H1 (cell line): ENCODE data around the gene DCX. TPM values are rescaled to one million over a fixed set of nuclear protein-coding genes. Genes with fewer than 3 reads are reported as not detected.

Experiments
- CTCF ChIA-PET: fragments of 300-600 bp; sonication (Branson Sonifier 250); formaldehyde crosslinking; loops from one replicate; lab custom pipeline; 2021; ENCODE audit not compliant: partially characterized antibody; lab: Charles Lee
- POLR2A ChIA-PET: fragments of 300-600 bp; sonication (Branson Sonifier 250); formaldehyde crosslinking; loops from one replicate; lab custom pipeline; 2021; ENCODE audit warnings: inconsistent platforms; ENCODE audit not compliant: partially characterized antibody; lab: Charles Lee
- DNase-seq, 2 experiments: peaks; one replicate each; pipeline versions ENCODE4 v3.0.0 to v3.0.0-alpha.2; 2010 to 2022; ENCODE audit warnings: low spot score in 2 of 2, low read depth in 1 of 2, mixed read lengths in 1 of 2
- FAIRE-seq: peaks from 2 replicates; lab custom pipeline; 2011; peaks lifted over from hg19 to GRCh38; lab: Jason Lieb, UNC
- H2AFZ ChIP-seq: 2 replicates; pipeline ENCODE4 v1.8.1; 2012; ENCODE audit warnings: low read length, inconsistent platforms
- H2AK5ac ChIP-seq: 2 replicates; pipeline ENCODE4 v1.6.1; 2013; ENCODE audit warnings: low read depth, low read length
- H2BK120ac ChIP-seq: replicated peaks from 2 replicates; pipeline ENCODE3; 2013; ENCODE audit warnings: low read depth, low read length, inconsistent platforms
- H2BK12ac ChIP-seq: 2 replicates; pipeline ENCODE4 v1.6.1; 2013; ENCODE audit warnings: low read depth, low read length
- H2BK15ac ChIP-seq: 2 replicates; pipeline ENCODE4 v1.6.1; 2013; ENCODE audit warnings: low read length
- H2BK20ac ChIP-seq: 2 replicates; pipeline ENCODE4 v1.6.1; 2013; ENCODE audit warnings: low read length
- H2BK5ac ChIP-seq: 2 replicates; pipeline ENCODE4 v1.6.1; 2013; ENCODE audit warnings: low read depth, low read length
- H3K14ac ChIP-seq: 2 replicates; pipeline ENCODE4 v1.6.1; 2013; ENCODE audit warnings: inconsistent platforms; ENCODE audit not compliant: insufficient read length
- H3K18ac ChIP-seq: 2 replicates; pipeline ENCODE4 v1.6.1; 2013; ENCODE audit warnings: low read length; ENCODE audit errors: extremely low read depth
- H3K23ac ChIP-seq: 2 replicates; pipeline ENCODE4 v1.6.1; 2013; ENCODE audit warnings: inconsistent platforms; ENCODE audit not compliant: insufficient read length
- H3K23me2 ChIP-seq: 2 replicates; pipeline ENCODE4 v1.6.1; 2013; ENCODE audit warnings: low read depth, low read length
- H3K27ac ChIP-seq: 2 replicates; pipeline ENCODE4 v1.6.1; 2011; ENCODE audit warnings: low read depth, low read length, inconsistent platforms
- H3K27me3 ChIP-seq, 4 experiments: replicated peaks in 1 of 4; 1 replicate in 1 of 4; 2 replicates in 3 of 4; pipeline versions ENCODE4 v1.6.1 to v1.8.1; 2011 to 2013; ENCODE audit warnings: low read length in 3 of 4, mild to moderate bottlenecking in 3 of 4, inconsistent platforms in 2 of 4, mixed read lengths in 2 of 4, moderate library complexity in 1 of 4; ENCODE audit not compliant: control insufficient read depth in 3 of 4, insufficient read depth in 3 of 4; ENCODE audit errors: extremely low read depth in 1 of 4
- H3K36me3 ChIP-seq, 4 experiments: 2 replicates each; pipeline versions ENCODE4 v1.6.1 to v1.8.1; 2011 to 2013; ENCODE audit warnings: mild to moderate bottlenecking in 4 of 4, low read length in 3 of 4, moderate library complexity in 2 of 4, control low read depth in 1 of 4, inconsistent platforms in 1 of 4; ENCODE audit not compliant: insufficient read depth in 4 of 4, control insufficient read depth in 2 of 4
- H3K4ac ChIP-seq: replicated peaks from 2 replicates; pipeline ENCODE3; 2013; ENCODE audit warnings: low read length, low read depth, mixed read lengths, inconsistent platforms; ENCODE audit not compliant: insufficient read length
- H3K4me1 ChIP-seq, 4 experiments: replicated peaks in 1 of 4; 1 replicate in 1 of 4; 2 replicates in 3 of 4; pipeline versions ENCODE4 v1.6.1 to v1.8.1; 2011 to 2013; ENCODE audit warnings: low read length in 3 of 4, inconsistent platforms in 2 of 4, mixed read lengths in 1 of 4; ENCODE audit not compliant: insufficient read depth in 4 of 4, control insufficient read depth in 3 of 4
- H3K4me2 ChIP-seq, 2 experiments: 2 replicates each; pipeline versions ENCODE4 v1.6.1 to v1.8.1; 2011 to 2013; ENCODE audit warnings: low read depth in 2 of 2, low read length in 2 of 2, control low read depth in 1 of 2, inconsistent platforms in 1 of 2, mild to moderate bottlenecking in 1 of 2; ENCODE audit not compliant: insufficient read depth in 1 of 2
- H3K4me3 ChIP-seq, 4 experiments: fragments of 200-600, 300-600 bp in 1 of 4; sonication (generic), shearing (Covaris generic), sonication (Bioruptor Twin) in 1 of 4; 2 replicates each; pipeline versions ENCODE4 v1.5.1 to v1.8.1; 2011 to 2016; ENCODE audit warnings: low read length in 4 of 4, low read depth in 3 of 4, control low read depth in 2 of 4, inconsistent platforms in 2 of 4, mild to moderate bottlenecking in 2 of 4, mixed read lengths in 1 of 4, moderate library complexity in 1 of 4; ENCODE audit not compliant: insufficient read depth in 2 of 4; ENCODE audit errors: extremely low read depth in 1 of 4
- H3K56ac ChIP-seq: replicated peaks from 2 replicates; pipeline ENCODE3; 2013; ENCODE audit warnings: low read depth, mild to moderate bottlenecking, mixed read lengths, low read length, inconsistent platforms; ENCODE audit not compliant: insufficient read length
- H3K79me1 ChIP-seq: 2 replicates; pipeline ENCODE4 v1.6.1; 2013; ENCODE audit warnings: low read depth, low read length, control low read depth
- H3K79me2 ChIP-seq, 2 experiments: 2 replicates each; pipeline versions ENCODE4 v1.6.1 to v1.8.1; 2012 to 2013; ENCODE audit warnings: low read length in 2 of 2, mild to moderate bottlenecking in 2 of 2, inconsistent platforms in 1 of 2; ENCODE audit not compliant: insufficient read depth in 2 of 2, control insufficient read depth in 1 of 2
- H3K9ac ChIP-seq, 4 experiments: replicated peaks in 1 of 4; 1 replicate in 1 of 4; 2 replicates in 3 of 4; pipeline versions ENCODE4 v1.6.1 to v1.8.1; 2011 to 2013; ENCODE audit warnings: low read depth in 3 of 4, low read length in 3 of 4, control low read depth in 2 of 4, mild to moderate bottlenecking in 2 of 4, moderate library complexity in 2 of 4, inconsistent platforms in 1 of 4; ENCODE audit errors: extremely low read depth in 1 of 4
- H3K9me3 ChIP-seq, 2 experiments: 2 replicates each; pipeline versions ENCODE4 v1.6.1 to v1.8.1; 2012 to 2013; ENCODE audit warnings: mild to moderate bottlenecking in 2 of 2, moderate library complexity in 2 of 2, control low read depth in 1 of 2, inconsistent platforms in 1 of 2, low read depth in 1 of 2, low read length in 1 of 2, mixed read lengths in 1 of 2; ENCODE audit not compliant: insufficient read depth in 2 of 2
- H4K20me1 ChIP-seq, 2 experiments: replicated peaks in 1 of 2; 2 replicates each; pipeline versions ENCODE3 to v1.8.1; 2011 to 2013; ENCODE audit warnings: inconsistent platforms in 2 of 2, low read length in 2 of 2, mild to moderate bottlenecking in 1 of 2; ENCODE audit not compliant: insufficient read depth in 2 of 2, control insufficient read depth in 1 of 2
- H4K5ac ChIP-seq: 2 replicates; pipeline ENCODE4 v1.6.1; 2013; ENCODE audit warnings: low read length, low read depth, mixed read lengths, inconsistent platforms; ENCODE audit not compliant: insufficient read length
- H4K8ac ChIP-seq: 2 replicates; pipeline ENCODE4 v1.8.0; 2013; ENCODE audit warnings: mild to moderate bottlenecking, moderate library complexity, low read length, inconsistent platforms; ENCODE audit not compliant: insufficient read depth; ENCODE audit errors: extremely low read depth
- H4K91ac ChIP-seq: replicated peaks from 2 replicates; pipeline ENCODE3; 2013; ENCODE audit warnings: low read length, mixed read lengths, inconsistent platforms; ENCODE audit not compliant: insufficient read length
- CEBPB ChIP-seq: IDR thresholded peaks from 2 replicates; pipeline ENCODE4 v1.6.1; 2012; ENCODE audit warnings: low read depth, low read length
- EZH2 ChIP-seq: fragments of 200-600 bp; sonication (generic); IDR thresholded peaks from 2 replicates; pipeline ENCODE4 v1.7.1; 2012; ENCODE audit warnings: low read depth, mild to moderate bottlenecking, moderate library complexity, low read length, inconsistent platforms; ENCODE audit not compliant: severe bottlenecking
- JUND ChIP-seq: IDR thresholded peaks from 2 replicates; pipeline ENCODE4 v1.6.1; 2011; ENCODE audit warnings: mild to moderate bottlenecking, improper control_type of control experiment, low read length
- TCF12 ChIP-seq: IDR thresholded peaks from 2 replicates; pipeline ENCODE4 v1.6.1; 2011; ENCODE audit warnings: low read depth, mild to moderate bottlenecking, low read length
- WGBS, 2 experiments: shearing (Covaris generic) in 1 of 2; methylation state at CpG; one replicate each; pipeline versions ENCODE4 v1.1.6 to v1.1.7; 2013 to 2015; ENCODE audit warnings: low lambda C conversion rate in 2 of 2, mixed read lengths in 2 of 2, inconsistent platforms in 1 of 2, low coverage in 1 of 2, missing lambda C conversion rate in 1 of 2; ENCODE audit not compliant: insufficient replicate concordance in 2 of 2, insufficient coverage in 1 of 2, insufficient read length in 1 of 2; ENCODE audit errors: extremely low coverage in 1 of 2, missing lambda C conversion rate in 1 of 2; 5-methylcytosine and 5-hydroxymethylcytosine counted together
- polyA plus RNA-seq, 7 experiments: library from polyadenylated mRNA; depleted of rRNA in 3 of 7; stranded (reverse) in 5 of 7; unstranded in 2 of 7; fragments of >200 nt in 5 of 7; fragments of 200-250 nt in 2 of 7; gene quantifications; 1 replicate in 5 of 7; 2 replicates in 1 of 7; 4 replicates in 1 of 7; pipeline versions ENCODE4 v1.2.1 to v1.2.3, GENCODE V29; 2011 to 2013; ENCODE audit warnings: missing spikeins in 2 of 7, mixed read lengths in 2 of 7
- total RNA-seq: library from RNA; stranded (reverse); fragmentation: NEBNext Ultra II Directional; extraction: Animal tissue kit (Norgen Biotek cat#: 25700); gene quantifications from 2 replicates; pipeline ENCODE4 v1.2.1, GENCODE V29; 2021

Gene DCX
- total and polyA plus RNA-seq, 2 of the 8 experiments (the other 6 are each of a cell fraction or from before 2014, with no cell fraction given), result 1.3 to 3.3 TPM

DNA sequence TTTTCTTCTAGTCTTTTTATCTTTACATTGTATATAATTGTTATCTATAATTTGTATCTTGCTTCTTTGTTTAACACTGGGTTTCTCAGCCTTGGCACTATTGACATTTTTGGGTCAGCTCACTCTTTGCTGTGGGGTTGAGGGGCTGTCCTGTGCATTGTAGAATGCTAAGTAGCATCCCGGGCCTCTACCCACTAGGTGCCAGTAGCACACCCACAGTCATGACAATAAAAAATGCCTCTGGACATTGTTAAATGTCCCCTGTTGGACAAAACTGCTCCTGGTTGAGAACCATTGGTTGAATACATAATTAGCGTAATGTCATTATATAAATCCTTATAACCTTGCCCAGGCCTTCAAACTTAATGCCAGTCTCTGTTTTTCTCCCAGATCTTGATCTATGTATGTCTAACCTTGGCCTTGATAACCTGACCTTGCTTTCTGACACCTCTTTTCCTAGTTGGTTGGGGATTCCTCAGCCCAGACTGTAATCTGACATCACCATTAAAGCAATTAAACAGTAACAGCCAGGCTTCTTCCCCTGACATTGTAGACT is 46.1 kb downstream of the DCX start:
- Histone ChIP-seq H2BK15ac (no peak overlapping the region), H2AFZ (no peak overlapping the region), H2BK120ac (no peak overlapping the region), H3K14ac (no peak overlapping the region), H3K4me3 (no peak overlapping the region), H3K27me3 (no peaks in the 10 kb centered on the region), H3K4me1 (no peaks in the 10 kb centered on the region; a peak in 1 of 7 replicates), H3K18ac (no peak overlapping the region), H2BK12ac (no peak overlapping the region), H2BK5ac (no peak overlapping the region), H3K23ac (no peak overlapping the region), H3K4ac (no peak overlapping the region), H3K79me1 (no peaks in the 10 kb centered on the region), H3K4me2 (no peak overlapping the region), H2BK20ac (no peak overlapping the region), H3K27ac (no peak overlapping the region), H3K79me2 (no peaks in the 10 kb centered on the region), H2AK5ac (no peak overlapping the region), H4K8ac (no peak overlapping the region), H3K36me3 (no peaks in the 10 kb centered on the region), H3K9ac (no peak overlapping the region), H3K9me3 (no peaks in the 10 kb centered on the region), H4K5ac (no peak overlapping the region), H3K56ac (no peak overlapping the region), H3K23me2 (no peaks in the 10 kb centered on the region), H4K91ac (no peak overlapping the region), H4K20me1 (no peaks in the 10 kb centered on the region)
- ChIA-PET POLR2A (no interaction called here), CTCF (interaction anchor here (2.2 kb wide), 1 partner anchor 79 kb away, joined by 5 read pairs; no protein-coding TSS in a partner anchor)
- no peak for DNase-seq
- WGBS, 2 experiments, result 85% methylated on average over 2 of the region's 2 CpGs; no CpG with 5 or more reads in 1 of the 2 experiments
- TF ChIP-seq TCF12, result no peak
- no peak for TF ChIP-seq JUND
- TF ChIP-seq EZH2, result no peak
- no peak for TF ChIP-seq CEBPB
- no peak for FAIRE-seq
